ENCODE measurements around the gene THAP4.
"Not testable (repeated sequence)": the region's sequence is repeated elsewhere in the genome, so short reads cannot be mapped to it uniquely, and the experiment has no call there.

THAP4 gene

DNA sequence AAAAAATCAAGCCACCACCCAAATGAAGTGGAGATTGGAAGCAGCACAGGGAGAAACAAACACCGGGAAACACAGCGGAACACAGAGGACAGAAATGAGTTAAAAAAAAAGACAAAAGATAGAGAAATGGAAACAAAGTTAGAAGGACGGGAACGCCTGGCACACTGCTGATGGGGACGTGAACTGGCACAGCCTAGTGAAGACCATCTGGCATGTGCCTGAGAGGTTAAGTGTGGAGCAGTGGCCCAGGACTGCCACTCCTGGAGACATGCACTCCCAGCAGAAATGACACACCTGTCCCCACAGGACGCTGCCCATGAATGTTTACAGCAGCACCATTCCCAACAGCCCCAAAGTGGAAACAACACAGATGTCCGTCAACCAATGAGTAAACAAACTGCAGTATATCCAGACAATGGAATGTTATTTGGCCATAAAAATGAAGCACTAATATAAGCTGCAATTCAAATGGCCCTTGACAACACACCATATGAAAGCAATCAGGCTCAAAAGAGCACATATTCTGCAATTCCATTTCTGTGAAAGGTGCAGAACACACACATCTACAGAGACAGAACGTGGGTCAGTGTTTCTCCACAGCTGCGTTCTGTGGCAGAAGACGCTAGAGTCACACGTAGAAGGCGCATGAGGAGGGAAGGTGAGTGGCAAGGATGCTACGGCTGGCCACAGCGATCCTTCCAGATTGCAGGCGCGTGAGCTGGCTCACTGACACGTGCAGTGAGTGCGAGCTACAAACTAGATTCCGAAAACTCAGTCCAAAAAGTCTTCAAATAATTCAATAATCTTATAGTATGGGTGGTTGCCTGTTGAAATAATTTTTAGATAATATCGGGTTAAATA lies 24.6 kb downstream of the THAP4 start:
- no peak for DNase-seq (ENCODE audit: low read depth)

DNA sequence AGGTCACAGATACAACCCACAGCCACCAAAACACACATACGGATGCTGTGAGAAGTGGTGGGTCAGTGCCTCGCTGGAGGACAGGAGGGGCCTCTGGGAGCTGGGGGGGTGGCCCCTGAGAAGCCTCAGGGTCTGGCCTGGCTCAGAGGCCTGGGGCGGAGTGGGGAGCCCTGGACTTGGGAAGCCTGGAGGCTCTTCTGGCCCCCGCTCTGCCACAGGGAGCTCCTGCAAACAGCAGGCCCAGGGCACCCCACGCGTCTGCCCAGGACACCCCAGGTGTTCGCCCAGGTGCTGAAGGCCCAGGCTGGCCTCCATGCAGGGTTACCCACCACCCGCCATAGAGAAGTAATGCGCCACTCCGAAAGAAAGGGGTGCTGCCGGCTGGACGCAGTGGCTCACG lies 25.9 kb downstream of the THAP4 start:
- DNase-seq (ENCODE audit: low read depth) = no peak

DNA sequence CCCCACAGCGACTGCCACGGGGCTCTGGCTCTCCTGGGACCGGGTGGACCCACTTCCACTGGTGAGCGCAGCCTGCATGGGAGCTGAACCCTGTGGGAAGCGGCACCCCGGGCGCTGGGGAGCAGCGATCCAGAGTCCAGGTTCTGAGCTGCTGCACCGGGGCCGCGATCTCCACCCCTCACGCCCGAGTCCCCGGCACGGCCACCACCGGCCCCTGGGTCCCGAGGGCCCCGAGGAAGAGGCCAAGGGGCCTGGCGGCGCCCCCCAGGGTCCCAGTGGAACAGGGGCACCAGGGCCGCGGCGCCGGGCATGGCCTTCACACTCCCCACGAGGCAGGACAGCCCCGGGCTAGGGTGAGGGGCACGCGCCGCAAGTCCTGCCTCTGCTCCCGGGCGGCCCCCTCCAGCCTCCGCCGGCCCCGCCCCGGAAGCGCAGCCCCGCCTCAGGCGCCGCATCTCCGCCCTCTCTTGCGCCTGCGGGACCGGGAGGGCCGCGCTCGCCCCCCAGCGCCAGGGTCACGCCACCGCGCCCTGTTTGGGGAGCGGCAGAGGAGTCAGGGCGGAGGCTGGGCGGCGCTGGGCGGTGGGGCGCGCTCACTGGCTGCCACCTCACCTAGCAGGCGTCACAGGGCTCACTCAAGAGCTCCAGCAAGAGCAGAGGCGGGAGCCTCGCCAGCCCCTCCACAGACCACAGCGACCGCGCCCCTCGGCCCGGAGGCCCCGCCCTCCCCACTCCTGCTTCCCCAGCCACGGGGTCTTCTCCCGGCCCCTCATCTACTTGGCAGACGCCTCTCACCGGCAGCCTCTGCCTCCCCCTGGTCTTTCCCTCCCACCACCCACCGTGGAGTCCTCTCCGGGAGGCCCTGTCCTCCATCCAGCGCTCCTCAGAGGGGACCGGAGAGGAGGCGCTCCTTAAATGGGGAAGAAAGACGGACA lies 26.8 kb downstream of the THAP4 start:
- DNase-seq (ENCODE audit: low read depth) = peak; percentile 86

DNA sequence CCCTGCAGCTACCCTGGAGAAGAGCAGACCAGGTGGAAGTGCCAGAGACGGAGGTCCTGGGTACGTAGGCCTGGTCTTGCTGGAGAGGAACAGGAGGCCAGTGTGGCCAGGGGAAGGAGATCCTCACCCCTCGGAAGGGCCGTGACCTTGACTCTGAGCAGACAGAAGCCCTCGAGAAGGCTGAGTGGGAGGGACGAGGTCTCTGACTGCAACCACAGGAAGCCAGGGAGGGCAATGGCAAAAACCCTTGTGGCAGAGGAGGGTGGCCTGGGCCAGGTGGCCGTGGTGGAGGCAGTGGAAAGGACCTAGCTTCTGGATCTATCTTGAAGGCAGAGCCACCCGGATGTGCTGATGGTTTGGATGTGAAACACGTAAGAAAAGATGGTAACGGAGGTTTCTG lies 28.1 kb downstream of the THAP4 start:
- no peak for DNase-seq (ENCODE audit: low read depth)

DNA sequence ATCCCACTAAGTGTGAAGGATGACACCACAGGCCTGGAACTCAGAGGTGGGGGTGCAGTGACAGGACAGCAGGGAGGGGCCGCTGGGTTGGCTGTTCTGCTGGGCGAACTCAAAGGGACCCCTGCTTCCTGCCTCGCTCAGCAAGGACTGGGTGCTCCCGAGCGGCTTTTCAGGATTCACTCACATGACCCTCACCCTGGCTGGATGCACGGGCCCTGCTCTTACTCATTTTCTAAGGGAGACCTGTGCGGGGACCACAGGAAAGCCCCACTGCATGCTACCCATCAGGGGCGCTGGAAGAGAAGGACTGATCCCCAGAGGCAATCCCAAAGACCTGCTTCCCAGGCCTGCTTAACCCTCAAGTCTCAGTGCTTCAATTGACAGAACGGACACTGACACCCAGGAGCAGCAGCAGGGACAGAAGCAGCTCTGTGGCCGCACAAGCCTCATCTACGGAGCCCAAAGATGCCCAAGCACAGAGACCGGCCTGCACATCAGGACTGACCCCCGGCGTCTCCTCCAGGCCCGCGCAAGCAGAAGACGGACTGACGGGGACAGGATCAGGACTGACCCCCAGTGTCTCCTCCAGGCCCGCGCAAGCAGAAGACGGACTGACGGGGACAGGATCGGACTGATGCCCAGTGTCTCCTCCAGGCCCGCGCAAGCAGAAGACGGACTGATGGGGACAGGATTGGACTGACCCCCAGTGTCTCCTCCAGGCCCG lies 29.6 kb downstream of the THAP4 start:
- DNase-seq (ENCODE audit: low read depth) = no peak

DNA sequence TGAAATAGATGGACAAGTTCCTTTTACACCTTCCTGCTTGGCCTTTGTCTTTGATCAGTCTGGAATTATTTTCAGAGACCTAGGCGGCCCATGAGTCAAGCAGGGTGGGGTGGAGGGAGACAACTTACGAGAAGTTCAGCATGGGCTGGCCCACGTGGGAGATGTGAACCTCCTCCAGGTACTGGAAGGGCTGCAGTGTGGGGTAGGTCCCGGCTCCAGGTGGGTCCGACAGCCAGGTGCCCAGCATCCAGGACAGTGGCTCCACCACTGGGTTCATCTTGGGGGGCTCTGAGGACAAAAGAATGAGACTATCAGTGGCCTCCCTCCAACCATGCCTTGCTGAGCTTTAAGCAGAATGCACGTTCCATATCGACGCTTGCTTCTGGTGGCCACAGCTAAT lies 30.8 kb downstream of the THAP4 start:
- DNase-seq (ENCODE audit: low read depth) = no peak

DNA sequence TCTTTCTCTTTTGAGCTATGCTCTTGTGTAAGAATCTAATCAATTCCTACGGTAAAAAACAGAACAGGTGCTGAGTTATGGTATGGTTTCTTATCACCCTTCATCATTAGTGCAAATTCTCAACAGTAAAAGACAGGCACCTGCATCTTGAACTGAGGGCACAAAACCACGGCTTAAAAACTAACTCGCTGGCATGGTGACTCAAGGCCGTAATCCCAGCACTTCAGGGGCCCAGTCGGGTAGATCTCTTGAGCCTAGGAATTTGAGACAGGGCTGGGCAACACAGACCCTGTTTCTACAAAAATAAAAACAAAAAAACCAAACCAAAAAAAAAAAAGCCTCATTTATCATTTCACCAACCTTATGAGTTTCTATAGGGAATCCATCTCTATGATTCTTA lies 33.3 kb downstream of the THAP4 start:
- no peak for DNase-seq (ENCODE audit: low read depth)

DNA sequence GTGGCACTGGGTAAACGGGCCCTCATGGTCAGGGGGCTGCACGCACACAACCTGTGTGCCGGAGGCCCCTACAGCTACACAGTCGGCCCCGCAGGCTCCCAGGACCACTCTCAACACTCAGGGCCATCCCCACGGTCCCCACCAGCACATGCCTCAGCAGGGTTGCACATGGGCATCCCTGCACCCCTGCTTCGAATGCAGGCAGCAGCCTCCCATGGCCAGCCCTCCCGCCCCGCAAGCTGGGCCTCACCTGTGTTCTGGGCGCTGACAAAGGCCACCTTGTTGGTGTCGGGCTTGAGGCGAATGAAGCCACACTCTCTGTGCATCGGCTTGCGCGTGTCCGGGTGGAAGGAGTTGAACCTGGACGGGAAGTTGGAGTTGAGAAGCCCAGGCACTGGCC lies 34.2 kb downstream of the THAP4 start:
- DNase-seq (ENCODE audit: low read depth) = no peak

DNA sequence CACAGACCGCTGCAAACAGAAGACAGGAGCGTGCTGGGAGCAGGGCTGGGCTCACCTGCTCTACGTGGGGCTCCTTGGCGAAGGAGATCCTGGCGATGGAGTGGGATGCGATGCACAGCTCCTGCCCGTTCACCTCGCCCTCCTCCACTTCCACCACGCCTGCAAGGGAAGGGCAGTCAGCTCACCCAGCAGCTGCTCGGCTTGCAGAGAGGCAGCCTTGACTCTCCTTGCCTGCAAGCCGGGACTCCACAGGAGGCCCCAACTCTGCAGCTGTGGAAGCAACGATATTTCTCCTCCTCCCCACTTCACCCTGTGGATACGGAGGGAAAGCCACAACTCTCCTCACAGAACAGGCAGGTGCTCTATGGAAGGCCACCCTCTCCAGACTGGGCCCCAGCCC lies 35.1 kb downstream of the THAP4 start:
- no peak for DNase-seq (ENCODE audit: low read depth)

DNA sequence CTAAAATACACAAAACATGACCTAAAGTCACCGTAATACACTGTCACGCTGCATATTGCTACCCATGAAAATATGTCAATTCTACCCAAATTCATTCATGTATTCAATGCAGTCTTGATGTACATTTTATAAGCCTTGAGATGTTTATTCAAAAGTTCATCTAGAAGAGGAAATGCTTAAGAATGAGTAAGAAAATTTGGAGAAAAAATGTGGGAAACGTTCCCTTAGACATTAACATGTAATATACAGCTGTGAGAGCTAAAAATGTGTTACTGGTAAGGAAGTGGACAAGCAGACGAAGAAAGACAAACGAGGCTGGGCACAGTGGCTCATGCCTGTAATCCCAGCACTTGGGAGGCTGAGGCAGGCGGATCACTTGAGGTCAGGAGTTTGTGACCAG lies 37.3 kb downstream of the THAP4 start:
- DNase-seq (ENCODE audit: low read depth) = no peak

DNA sequence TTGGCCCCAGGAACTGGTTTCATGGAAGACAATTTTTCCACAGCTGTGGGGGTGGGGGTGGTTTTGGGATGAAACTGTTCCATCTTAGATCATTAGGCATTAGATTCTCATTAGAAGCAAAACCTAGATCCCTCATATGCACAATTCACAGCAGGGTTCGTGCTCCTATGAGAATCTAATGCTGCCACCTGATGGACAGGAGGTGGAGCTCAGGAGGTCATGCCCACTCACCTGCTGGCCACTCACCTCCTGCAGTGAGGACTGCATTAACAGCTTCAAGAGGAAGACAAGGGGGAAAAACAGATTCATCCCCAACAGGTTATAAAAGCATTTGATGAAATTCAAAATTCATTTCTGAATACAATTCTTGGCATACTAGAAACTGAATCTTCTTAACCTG lies 38.5 kb downstream of the THAP4 start:
- no peak for DNase-seq (ENCODE audit: low read depth)

DNA sequence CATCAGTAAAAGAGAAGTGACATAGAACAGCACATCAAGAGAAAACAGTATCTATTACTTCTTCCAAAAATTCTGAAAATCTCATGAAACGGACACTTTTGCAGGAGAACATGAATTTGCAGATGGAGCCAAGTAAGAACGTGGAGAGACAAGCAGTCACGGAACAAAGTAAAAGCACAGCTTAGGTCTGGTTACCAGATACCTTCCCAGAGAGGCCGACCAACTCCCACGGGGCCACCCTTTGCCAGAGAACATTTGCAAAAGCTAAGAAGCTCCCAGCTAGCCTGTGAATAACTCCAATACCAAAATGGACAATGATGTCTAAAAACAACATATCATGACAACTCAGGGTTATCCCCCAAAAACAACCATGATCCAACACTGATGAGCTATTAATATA lies 38.9 kb downstream of the THAP4 start:
- DNase-seq (ENCODE audit: low read depth) = no peak

DNA sequence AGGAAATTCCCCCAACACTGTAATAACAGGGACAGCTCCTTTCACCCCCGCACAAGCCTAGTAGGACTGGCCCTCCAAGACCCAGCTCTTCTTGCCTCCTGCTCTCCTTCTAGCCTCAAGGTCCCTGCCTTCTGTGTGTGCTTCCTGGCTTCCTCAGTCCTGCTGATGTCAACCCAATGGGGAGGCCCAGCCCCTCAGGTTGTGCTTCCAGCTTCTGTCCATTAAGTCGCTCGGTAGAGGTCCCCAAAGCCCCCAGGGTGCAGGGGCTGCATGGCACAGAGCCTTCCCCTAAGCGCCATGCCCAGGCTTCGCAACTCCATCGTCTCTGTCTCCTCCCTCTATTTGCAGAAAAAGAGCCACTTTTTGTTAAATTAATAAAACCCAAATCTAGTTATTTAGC lies 39.4 kb downstream of the THAP4 start:
- no peak for DNase-seq (ENCODE audit: low read depth)

DNA sequence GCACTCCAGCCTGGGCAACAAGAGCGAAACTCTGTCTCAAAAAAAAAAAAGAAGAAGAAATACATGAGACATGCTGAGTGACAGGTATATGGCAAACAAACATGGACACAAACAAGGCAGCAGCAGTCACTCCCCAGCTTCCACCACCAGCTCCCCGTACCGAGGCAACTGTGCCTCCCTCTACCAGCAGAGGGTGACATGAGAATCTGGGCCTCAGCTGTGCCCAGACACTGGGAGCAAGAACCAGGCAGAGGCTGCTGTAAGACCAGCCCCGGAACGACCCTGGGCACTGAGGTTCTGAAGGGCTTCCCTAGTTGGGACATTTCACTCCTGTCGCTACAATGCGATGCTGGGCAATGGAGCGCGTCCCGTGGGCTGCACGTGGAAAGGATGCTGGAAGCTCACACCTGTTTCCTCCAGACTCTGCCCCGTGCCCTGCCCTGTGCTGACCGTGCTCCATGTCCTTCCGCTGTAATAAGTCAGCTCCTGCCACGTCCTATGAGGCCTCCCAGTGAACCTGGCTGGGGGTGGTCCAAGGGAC lies 41.3 kb downstream of the THAP4 start:
- DNase-seq (ENCODE audit: low read depth) = no peak

DNA sequence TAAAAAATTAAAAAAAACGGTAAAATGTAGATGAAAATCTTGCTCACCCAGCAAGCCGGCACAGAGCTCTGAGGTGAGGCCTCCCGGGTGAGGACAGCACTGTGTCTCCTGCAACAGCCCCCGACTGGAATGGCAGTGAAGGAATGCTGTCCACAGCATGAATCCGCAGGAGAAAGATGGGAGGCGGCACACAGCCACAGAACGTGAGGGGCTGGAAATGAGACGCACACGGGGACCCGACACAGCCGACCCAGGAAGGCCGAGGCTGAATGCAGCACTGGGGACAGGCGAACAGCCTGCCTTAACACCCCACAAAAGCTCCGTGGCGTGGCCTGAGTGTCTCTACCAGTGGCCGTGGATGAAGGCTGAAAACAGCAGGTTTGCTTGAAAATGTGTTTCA lies 43.7 kb downstream of the THAP4 start:
- DNase-seq (ENCODE audit: low read depth) = no peak

DNA sequence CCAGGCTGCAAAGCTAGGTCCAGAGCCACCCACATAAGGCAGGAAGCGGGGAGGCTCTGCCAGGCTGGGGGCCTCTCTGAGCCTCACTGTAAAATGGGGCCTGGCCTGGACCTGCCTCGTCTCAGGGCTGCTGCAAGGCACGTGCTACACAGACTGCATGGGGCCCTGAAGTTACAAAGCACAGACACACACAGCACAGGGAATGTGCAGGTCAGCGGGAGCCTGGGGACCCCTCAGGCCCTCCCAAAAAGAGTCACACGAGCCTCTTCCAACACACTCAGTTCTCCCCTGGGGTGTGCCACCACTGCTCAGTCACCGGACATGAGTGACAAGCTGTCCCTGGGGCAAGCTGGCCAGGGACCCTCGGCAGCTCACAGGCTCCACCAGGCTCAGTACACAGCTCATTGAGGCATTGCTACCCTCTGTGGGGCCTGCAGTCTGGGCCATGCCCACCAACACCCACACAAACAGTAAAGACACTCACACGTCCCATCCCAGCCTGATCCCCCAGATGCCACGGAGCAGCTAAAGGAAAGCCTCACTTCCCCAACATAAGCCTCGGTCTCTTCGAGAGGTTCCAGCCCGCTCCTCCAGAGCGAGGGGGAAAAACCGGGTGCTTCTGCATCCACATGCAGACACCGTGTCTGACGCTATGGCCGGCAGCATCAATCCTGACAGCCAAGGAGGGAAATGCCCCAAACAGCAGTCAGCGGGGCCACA lies 44.7 kb downstream of the THAP4 start:
- no peak for DNase-seq (ENCODE audit: low read depth)

DNA sequence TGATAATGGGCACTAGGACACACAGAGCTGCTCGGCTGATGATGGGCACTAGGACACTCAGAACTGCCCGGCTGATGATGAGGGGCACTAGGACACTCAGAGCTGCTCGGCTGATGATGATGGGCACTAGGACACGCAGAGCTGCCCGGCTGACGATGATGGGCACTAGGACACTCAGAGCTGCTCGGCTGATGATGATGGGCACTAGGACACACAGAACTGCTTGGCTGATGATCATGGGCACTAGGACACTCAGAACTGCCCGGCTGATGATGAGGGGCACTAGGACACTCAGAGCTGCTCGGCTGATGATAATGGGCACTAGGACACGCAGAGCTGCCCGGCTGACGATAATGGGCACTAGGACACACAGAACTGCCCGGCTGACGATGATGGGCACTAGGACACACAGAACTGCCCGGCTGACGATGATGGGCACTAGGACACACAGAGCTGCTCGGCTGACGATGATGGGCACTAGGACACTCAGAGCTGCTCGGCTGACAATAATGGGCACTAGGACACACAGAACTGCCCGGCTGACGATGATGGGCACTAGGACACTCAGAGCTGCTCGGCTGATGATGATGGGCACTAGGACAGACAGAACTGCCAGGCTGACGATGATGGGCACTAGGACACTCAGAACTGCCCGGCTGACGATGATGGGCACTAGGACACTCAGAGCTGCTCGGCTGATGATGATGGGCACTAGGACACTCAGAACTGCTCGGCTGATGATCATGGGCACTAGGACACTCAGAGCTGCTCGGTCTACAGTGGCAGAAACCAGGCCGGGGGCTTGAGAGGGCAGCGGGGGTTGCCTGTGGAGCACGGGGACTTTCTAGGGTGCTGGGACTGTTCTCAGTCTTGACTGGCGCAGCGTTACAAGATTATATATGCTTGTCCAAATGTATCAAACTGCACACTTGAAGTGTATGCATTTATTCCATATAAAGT lies 46.2 kb downstream of the THAP4 start:
- DNase-seq (ENCODE audit: low read depth) = not testable (repeated sequence)

DNA sequence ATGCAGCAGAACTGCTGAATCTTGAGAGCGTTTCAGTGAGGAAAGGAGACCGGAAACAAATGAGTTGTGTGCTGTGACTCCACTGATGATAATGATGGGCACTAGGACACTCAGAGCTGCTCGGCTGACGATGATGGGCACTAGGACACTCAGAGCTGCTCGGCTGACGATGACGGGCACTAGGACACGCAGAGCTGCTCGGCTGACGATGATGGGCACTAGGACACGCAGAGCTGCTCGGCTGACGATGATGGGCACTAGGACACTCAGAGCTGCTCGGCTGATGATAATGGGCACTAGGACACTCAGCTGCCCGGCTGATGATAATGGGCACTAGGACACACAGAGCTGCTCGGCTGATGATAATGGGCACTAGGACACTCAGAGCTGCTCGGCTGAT lies 47.1 kb downstream of the THAP4 start:
- not testable (repeated sequence) for DNase-seq (ENCODE audit: low read depth)

DNA sequence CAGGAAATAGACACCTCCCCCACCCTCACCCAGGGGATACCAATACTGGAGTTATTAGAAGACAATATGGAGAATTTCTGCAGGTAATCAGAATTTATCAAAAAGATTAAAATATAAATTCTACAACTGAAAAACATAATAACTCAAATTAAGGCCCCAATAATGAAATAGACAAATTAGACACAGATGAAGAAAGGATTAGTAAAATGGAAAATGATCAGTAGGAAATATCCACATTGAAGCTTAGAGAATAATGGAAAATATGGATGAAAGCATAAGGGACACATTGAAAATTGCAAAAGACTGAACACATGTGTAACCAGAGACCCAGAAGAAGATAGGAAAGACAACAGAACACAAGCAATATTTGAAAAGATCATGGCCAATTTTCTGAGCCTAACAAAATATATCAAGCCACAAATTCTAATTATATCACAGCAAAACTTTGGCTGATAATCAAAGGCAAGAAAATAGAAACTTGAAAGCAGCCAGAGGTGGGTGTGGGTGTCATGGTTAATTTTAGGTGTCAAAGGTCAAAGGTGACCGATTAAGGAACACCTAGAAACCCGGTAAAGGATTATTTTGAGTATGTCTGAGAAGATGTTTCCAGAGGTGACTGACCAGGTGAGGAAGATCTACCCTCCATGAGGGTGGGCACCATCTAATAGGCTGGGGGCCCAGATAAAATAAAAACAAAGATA lies 50.2 kb downstream of the THAP4 start:
- no peak for DNase-seq (ENCODE audit: low read depth)

DNA sequence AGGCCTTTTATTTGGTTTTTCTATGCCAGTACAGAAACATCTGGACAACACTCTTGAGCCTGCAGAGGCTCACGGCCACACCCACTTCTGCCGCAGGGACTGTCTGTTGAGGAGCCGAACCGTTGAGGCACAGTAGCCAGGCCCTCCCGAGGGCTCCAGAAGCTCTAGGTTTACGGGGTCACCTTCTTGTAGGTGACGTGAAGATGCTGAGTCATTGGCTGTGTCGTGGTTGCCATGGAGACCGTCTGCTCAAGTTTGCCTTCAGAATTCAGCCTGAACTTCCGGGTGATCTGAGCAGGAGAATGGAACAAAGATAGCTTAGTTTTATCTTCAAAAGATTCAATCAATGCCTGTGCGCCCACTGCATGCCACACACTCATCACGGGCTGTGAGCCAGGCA lies 52.5 kb downstream of the THAP4 start:
- no peak for DNase-seq (ENCODE audit: low read depth)

All from T follicular helper cell (primary cell).